ENCODE data around the gene GRID2. TPM values are rescaled to one million over a fixed set of nuclear protein-coding genes. Genes with fewer than 3 reads are reported as not detected.

The GRID2 gene
- total and polyA plus RNA-seq, 11 donors, result 0.29 to 0.38 (median 0.33) TPM; not detected in 8

DNA sequence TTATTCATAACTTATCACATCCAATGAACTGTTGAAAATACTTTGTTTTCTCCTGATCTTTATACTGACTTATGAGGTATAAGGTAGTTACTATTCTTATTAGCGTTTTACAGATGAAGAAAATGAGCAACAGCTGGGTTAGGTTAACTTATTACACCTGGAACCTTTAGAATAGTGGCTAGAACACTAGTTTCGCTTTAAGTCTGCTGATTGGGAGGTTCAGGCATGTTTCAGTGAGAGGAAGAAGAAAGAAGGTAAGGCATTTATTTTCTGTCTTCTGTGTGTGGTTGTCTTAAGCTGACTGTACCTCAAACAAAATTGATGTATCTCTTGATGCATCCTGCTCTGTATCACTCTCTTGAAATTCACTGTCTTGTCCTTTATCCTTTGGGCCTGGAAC, 302.5 kb downstream of the GRID2 start:
- Histone ChIP-seq H3K27ac (no peak overlapping the region), H3K27me3 (no peaks in the 10 kb centered on the region), H3K4me1 (no peaks in the 10 kb centered on the region), H3K9me3 (peaks cover 0 to 9% (median 0%) of the 10 kb centered on the region in 12 donors), H3K36me3 (no peaks in the 10 kb centered on the region), H3K4me3 (no peak overlapping the region)
- TF ChIP-seq, protein P1, sequence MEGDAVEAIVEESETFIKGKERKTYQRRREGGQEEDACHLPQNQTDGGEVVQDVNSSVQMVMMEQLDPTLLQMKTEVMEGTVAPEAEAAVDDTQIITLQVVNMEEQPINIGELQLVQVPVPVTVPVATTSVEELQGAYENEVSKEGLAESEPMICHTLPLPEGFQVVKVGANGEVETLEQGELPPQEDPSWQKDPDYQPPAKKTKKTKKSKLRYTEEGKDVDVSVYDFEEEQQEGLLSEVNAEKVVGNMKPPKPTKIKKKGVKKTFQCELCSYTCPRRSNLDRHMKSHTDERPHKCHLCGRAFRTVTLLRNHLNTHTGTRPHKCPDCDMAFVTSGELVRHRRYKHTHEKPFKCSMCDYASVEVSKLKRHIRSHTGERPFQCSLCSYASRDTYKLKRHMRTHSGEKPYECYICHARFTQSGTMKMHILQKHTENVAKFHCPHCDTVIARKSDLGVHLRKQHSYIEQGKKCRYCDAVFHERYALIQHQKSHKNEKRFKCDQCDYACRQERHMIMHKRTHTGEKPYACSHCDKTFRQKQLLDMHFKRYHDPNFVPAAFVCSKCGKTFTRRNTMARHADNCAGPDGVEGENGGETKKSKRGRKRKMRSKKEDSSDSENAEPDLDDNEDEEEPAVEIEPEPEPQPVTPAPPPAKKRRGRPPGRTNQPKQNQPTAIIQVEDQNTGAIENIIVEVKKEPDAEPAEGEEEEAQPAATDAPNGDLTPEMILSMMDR (IDR thresholded peaks at IDR 0.05), result no peak
- intact Hi-C loops (cut with DNase I), result no loop called here
- no peak for ATAC-seq
- DNase-seq, result no peak
- WGBS, 4 donors, result 74 to 81% (median 77%) methylated on average over 2 of the region's 2 CpGs

DNA sequence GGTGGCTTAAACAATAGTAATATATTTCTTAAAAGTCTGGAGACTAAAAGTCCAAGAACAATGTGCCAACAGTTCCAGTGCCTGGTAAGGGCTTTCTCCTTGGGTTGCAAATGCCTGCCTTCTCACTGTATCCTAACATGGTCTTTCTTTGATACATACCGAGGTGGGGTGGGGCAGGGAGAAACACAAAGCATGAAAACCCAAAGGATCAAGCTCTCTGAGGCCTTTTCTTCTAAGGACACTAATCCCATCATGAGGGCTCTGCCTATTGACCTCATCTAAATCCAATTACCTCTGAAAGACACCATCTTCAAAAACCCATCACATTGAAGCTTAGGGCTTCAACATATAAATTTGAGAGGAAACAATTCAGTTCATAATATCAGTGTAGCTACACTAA, 311.3 kb downstream of the GRID2 start:
- Histone ChIP-seq H3K4me1 (no peaks in the 10 kb centered on the region), H3K27ac (no peak overlapping the region), H3K9me3 (peaks cover 0 to 8% (median 0%) of the 10 kb centered on the region in 12 donors), H3K4me3 (no peak overlapping the region), H3K27me3 (no peaks in the 10 kb centered on the region), H3K36me3 (no peaks in the 10 kb centered on the region)
- DNase-seq, result no peak
- no peak for TF ChIP-seq POLR2A (IDR thresholded peaks at IDR 0.05)
- TF ChIP-seq, protein P1 (IDR thresholded peaks at IDR 0.05), result no peak
- no peak for ATAC-seq
- WGBS, 4 donors, result 44 to 82% (median 68%) methylated on average over 1 of the region's 1 CpG
- intact Hi-C loops (cut with DNase I), result loop anchor here in 1 of 10 donors (5.0 kb wide), 1 partner anchor 438 kb away; no protein-coding TSS in a partner anchor

DNA sequence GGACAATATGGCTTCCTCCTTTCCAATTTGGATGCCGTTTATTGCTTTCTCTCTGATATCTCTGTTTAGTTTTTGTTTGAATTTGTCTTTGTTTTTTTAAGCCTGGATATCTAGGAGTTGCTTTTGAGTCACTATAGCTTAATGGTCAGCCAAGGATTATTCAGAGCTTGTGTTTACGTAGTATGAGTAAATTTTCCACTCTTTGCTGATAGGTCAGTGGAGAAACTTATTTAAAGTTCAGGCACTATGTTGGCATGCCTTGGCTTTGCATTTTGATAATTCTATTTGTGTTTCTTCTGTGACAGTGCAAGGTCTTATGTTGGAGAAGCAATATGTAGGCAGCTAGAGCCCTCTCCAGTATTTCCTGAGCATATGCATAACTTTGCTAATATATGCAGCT, 315.2 kb downstream of the GRID2 start:
- Histone ChIP-seq H3K9me3 (peaks cover 0 to 8% (median 0%) of the 10 kb centered on the region in 12 donors), H3K27me3 (no peaks in the 10 kb centered on the region), H3K4me1 (no peaks in the 10 kb centered on the region), H3K4me3 (no peak overlapping the region), H3K27ac (no peak overlapping the region), H3K36me3 (no peaks in the 10 kb centered on the region)
- DNase-seq (no peak), ATAC-seq (no peak)
- intact Hi-C loops (cut with DNase I), result loop anchor here in 1 of 10 donors (5.0 kb wide), 1 partner anchor 442 kb away; no protein-coding TSS in a partner anchor
- 58 to 72% (median 64%) methylated on average over 2 of the region's 2 CpGs for WGBS, 4 donors
- TF ChIP-seq, protein P1 (IDR thresholded peaks at IDR 0.05), result no peak
- TF ChIP-seq POLR2A (IDR thresholded peaks at IDR 0.05), result no peak

DNA sequence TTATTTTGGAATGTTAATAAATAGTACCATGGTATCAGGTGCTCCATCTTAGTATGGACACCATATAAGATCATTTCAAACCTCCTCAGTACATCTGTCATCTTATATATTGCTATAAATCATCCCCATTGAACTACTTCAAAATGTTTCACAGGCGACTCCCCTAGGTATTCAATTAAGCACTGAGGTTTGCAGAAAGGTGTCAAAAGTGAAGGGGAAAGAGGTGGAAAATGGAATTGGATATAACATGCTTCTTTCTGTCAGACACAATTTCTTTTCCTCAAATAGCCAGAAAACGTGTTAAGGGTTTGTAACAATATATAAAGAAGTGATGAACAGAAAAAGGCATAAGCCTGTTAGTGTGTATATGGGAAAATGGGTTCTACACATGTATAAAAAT, 325.5 kb downstream of the GRID2 start:
- Histone ChIP-seq H3K9me3 (peaks cover 0 to 16% (median 3%) of the 10 kb centered on the region in 12 donors), H3K27me3 (no peaks in the 10 kb centered on the region), H3K4me3 (no peak overlapping the region), H3K36me3 (no peaks in the 10 kb centered on the region), H3K4me1 (no peaks in the 10 kb centered on the region), H3K27ac (no peak overlapping the region)
- TF ChIP-seq, protein P1 (IDR thresholded peaks at IDR 0.05), result no peak
- no peak for TF ChIP-seq POLR2A (IDR thresholded peaks at IDR 0.05)
- ATAC-seq (no peak), DNase-seq (no peak)
- WGBS, 4 donors, result 69 to 72% (median 70%) methylated on average over 2 of the region's 2 CpGs
- intact Hi-C loops (cut with DNase I), result no loop called here
